ENCODE results near the gene MFSD8.
"Not testable (repeated sequence)": the region's sequence is repeated elsewhere in the genome, so short reads cannot be mapped to it uniquely, and the experiment has no call there.

MFSD8 gene

GRCh38 chr4:127965062-127965802 lies at the start of gene MFSD8, which contains the start of gene ABHD18:
TSS of gene MFSD8 (minus strand) at chr4:127965173. CDS start at chr4:127965133, 40 bp downstream.
TSS of gene ABHD18 (plus strand) at chr4:127965406. CDS start at chr4:127982956, 17,550 bp downstream.
- peak; percentile 99 for DNase-seq (ENCODE audit: low spot score)

- no peak for DNase-seq (ENCODE audit: low spot score)
These were observed 44.5 kb upstream of the MFSD8 start for GRCh38 chr4:128009428-128009827.

DNA sequence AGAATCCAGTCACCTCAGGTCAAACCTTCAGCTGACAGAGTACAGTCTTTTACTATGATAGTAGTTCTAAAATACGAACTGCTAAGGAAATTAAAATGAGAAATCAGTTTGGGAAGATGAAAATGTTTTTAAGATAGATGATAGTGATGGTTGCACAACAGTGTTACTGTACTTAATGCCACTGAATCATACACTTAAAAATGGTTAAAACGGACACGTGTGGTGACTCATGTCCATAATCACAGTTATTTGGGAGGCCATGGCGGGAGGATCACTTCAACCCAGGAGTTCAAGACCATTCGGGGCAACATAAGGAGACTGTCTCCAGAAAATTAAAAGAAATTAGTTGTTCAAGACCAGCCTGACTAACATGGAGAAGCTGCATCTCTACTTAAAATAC lies 41.6 kb upstream of the MFSD8 start:
- DNase-seq (ENCODE audit: low spot score) = no peak

DNA sequence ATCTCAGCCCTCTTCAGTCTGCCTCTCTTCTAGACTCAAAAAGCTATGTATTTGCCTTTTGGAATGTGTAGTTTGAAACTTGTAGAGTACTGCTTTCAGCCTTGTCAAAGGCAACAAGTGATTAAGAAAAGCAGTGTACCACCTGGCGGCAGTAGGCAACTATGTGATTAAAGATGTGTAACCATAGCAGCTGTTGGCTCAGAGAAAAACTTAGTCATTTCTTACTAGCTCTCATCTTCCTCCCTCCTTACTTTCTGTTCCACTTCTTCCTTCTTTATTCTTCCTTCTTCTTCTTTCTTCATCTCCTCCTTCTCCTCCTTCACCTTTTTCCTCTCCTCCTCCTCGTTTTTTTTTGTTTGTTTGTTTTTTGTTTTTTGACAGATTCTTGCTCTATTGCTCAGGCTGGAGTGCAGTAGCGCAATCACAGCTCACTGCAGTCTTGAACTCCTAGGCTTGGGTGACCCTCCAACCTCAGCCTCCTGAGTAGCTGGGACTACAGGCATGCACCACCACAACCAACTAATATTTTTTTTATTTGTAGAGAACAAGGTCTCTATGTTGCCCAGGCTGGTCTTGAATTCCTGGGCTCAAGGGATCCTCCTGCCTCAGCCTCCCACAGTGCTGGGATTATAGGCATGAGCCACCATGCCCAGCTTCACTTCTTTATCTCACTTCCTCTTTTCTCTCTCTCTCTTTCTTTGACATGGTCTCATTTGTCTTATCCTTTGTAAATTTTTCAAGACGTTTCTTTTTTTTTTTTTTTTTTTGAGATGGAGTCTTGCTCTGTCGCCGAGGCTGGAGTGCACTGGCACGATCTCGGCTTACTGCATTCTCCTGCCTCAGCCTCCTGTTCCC lies 32.8 kb upstream of the MFSD8 start:
- DNase-seq (ENCODE audit: low spot score) = peak; percentile 88

DNA sequence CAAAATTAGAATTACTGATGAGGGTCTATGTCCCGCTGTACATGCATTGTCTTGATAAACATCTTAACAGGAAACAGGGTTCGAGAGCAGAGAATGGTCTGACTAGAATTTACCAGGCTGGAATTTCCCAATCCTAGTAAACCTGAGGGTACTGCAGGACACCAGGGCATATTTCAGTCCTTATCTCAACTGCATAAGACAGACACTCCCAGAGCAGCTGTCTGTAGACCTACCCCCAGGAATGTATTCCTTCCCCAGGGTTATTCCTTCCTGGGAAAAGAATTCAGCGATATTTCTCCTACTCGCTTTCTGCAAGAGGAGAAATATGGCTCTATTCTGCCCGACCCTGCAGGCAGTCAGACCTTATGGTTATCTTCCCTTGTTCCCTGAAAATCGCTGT lies 31.5 kb upstream of the MFSD8 start:
- not testable (repeated sequence) for DNase-seq (ENCODE audit: low spot score)

DNA sequence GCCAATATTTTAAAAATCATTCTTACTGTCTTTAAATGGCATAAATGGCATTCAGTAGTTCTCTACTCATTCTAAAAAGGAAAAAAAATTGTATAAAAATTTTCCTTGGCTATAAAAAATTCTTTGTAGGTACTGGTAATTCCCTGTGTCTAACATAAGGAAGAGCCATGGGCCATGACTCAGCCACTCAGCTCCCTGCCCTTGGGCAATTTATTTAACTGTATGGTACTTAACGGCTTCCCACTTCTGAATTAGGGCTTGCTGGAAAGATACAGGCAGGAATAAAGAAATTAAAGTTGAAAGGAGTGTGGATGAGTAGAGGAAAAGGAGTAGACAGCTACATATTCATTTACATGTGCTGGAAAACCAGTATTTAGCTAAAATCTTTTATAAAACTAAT lies 30.8 kb upstream of the MFSD8 start:
- no peak for DNase-seq (ENCODE audit: low spot score)

- DNase-seq (ENCODE audit: low spot score) = no peak
These were observed 28.2 kb upstream of the MFSD8 start for GRCh38 chr4:127993151-127993550.

DNA sequence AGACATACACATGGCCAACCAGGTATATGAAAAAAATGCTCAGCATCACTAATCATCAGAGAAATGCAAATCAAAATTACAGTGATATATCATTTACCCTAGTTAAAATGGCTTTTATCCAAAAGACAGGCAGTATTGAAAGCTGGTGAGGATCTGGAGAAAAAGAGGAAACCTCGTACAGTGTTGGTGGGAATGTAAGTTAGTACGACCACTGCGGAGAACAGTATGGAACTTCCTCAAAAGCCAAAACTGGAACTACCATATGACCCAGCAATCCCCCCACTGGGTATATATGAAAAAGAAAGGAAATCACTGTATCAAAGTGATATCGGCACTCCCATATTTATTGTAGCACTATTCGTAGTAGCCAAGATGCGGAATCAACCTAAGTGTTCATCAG lies 23.7 kb upstream of the MFSD8 start:
- DNase-seq (ENCODE audit: low spot score) = no peak

- no peak for DNase-seq (ENCODE audit: low spot score)
These were observed 21.0 kb upstream of the MFSD8 start for GRCh38 chr4:127985989-127986388.

GRCh38 chr4:127982445-127982844 lies 17.5 kb upstream of the MFSD8 start:
- DNase-seq (ENCODE audit: low spot score) = no peak

DNA sequence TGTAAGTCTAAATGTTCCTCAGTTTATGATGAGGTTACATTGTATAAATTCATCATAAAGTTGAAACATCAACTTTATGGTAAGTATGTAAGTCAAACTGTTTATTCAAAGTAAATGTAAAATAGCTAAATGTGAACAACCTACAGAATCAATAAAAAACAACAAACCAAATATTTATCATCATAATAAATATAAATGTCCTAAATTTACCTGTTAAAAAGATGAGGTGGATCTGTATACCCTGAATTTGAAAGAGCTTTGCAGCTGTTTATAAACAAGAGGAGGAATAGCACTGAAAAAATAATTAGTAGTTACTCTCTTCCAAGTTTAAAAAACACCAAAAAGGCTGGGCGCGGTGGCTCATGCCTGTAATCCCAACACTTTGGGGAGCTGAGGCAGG lies 14.0 kb upstream of the MFSD8 start:
- DNase-seq (ENCODE audit: low spot score) = no peak

DNA sequence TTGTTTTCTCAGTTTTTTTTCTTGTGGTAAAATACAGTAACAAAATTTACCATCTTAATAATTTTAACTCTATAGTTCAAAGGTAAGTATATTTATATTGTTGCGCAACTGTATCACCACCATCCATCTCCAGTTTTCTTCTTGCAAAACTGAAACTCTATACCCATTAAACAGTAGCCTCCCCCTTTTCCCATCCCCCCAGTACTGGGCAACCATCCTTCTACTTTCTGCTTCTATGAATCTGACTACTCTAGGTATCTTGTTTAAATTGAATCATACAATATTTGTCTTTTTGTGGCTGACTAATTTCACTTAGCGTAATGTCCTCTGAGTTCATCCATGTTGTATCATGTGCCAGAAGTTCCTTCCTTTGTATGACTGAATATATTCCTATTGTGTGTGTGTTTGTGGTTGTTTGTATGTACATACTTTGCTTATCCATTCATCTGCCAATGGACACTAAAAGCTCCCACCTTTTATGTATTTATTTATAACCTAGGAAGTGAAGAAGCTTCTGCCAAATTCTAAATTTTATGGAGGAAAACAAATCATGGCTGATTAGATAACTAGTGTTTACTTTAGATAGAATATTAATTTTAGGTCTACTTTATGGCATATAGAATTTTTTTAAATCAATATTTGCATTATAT lies 10.3 kb upstream of the MFSD8 start:
- DNase-seq (ENCODE audit: low spot score) = no peak

DNA sequence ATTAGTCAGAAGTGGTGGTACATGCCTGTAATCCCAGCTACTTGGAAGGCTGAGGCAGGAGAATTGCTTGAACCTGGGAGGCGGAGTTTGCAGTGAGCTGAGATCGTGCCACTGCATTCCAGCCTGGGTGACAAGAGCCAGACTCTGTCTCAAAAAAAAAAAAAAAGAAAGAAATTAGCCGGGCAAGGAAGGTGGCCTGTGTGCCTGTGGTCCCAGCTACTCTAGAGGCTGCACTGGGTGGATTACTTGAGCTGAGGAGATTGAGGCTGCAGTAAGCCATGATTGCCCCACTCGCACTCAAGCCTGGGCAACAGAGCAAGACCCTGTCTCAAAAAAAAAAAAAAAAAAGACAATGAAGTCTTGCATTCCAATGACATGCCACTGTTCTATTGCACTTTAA lies 6.0 kb upstream of the MFSD8 start:
- not testable (repeated sequence) for DNase-seq (ENCODE audit: low spot score)

GRCh38 chr4:127968586-127968985 lies 3.6 kb upstream of the MFSD8 start:
- DNase-seq (ENCODE audit: low spot score) = no peak

DNA sequence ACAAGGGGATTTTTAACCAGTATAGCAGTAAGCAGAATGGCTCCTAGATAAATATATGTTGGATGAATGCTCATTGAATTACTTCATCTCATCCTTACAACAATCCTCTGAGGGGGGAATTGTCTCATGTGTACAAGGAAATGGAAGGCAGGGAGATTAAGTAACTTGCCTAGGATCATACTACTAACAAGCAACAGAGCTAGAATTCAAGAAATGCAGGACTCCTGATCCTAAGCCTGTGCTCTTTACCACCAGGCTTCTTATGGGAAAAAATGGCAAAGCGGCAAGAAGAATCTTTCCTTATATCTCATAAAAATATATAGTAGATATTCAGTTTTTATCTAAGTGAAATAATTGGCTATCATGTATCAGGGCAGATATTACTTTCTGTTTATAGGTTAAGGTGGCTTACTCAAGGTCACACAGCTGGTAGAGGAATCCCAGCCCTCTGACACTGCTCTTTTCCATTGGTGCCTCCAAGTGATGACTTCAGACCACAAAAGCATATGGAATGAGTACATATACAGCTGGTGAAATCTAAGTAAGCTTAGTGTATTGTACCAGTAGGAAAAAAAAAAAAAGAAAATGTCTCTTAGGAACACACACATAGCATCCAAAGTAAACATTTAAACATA lies 2.3 kb upstream of the MFSD8 start:
- no peak for DNase-seq (ENCODE audit: low spot score)

GRCh38 chr4:127965803-127966175 lies 816 bp upstream of the MFSD8 start:
- DNase-seq (ENCODE audit: low spot score) = peak; percentile 85

- not testable (repeated sequence) for DNase-seq (ENCODE audit: low spot score)
These were observed 429 bp downstream of the MFSD8 start for GRCh38 chr4:127964426-127965061.

DNA sequence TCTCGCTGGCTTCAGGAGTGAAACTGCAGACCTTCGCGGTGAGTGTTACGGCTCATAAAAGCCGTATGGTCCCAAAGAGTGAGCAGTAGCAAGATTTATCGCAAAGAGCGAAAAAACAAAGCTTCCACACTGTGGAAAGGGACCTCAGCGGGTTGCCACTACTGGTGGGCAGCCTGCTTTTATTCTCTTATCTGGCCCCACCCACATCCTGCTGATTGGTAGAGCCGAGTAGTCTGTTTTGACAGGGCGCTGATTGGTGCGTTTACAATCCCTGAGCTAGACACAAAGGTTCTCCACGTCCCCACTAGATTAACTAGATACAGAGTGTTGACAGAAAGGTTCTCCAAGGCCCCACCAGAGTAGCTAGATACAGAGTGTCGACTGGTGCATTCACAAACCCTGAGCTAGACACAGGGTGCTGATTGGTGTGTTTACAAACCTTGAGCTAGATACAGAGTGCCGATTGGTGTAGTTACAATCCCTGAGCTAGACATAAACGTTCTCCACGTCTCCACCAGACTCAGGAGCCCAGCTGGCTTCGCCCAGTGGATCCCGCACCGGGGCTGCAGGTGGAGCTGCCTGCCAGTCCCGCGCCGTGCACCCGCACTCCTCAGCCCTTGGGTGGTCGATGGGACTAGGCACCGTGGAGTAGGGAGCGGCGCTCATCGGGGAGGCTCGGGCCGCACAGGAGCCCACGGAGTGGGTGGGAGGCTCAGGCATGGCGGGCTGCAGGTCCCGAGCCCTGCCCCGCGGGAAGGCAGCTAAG lies 1.2 kb downstream of the MFSD8 start:
- not testable (repeated sequence) for DNase-seq (ENCODE audit: low spot score)

- DNase-seq (ENCODE audit: low spot score) = no peak
These were observed 5.2 kb downstream of the MFSD8 start for GRCh38 chr4:127959794-127960193.

- DNase-seq (ENCODE audit: low spot score) = no peak
These were observed 7.9 kb downstream of the MFSD8 start for GRCh38 chr4:127957105-127957504.

- no peak for DNase-seq (ENCODE audit: low spot score)
These were observed 28.0 kb downstream of the MFSD8 start for GRCh38 chr4:127936974-127937373.

Measured in NAMALWA (cell line).